PC-9 (cell line): ENCODE measurements around the gene POMP.

Experiments
- CTCF ChIP-seq: fragments of 200-600 bp; sonication (generic); conservative IDR thresholded peaks from 2 replicates; pipeline ENCODE4 v1.6.1; 2017; ENCODE audit warnings: mixed run types, antibody characterized with exemption, mild to moderate bottlenecking, moderate library complexity
- EZH2 ChIP-seq: fragments of 200-600 bp; sonication (generic); IDR thresholded peaks from 2 replicates; pipeline ENCODE4 v1.8.0; 2017; ENCODE audit warnings: antibody characterized with exemption, low read depth

- TF ChIP-seq CTCF (no peak), EZH2 (no peak)
These were observed 25.3 kb downstream of the POMP start for GRCh38 chr13:28684257-28684656.
